Activated CD8-positive, alpha-beta T cell treated with anti-CD3 and anti-CD28 coated beads for 36 hours (primary cell): ENCODE results near the gene TRIM13. TPM values are rescaled to one million over a fixed set of nuclear protein-coding genes. Genes with fewer than 3 reads are reported as not detected.

Experiments
- ATAC-seq: fragments of 200-7000 bp; cut with Tn5 transposase; one replicate; pipeline ENCODE4 v1.10.0; 2021; ENCODE audit warnings: mild to moderate bottlenecking, moderate library complexity
- CTCF ChIA-PET: fragments of 350-600 bp; sonication (Branson Sonifier 250); formaldehyde crosslinking; loops from one replicate; lab custom pipeline; 2021; ENCODE audit warnings: antibody characterized with exemption; lab: Charles Lee
- POLR2A ChIA-PET: fragments of 350-600 bp; sonication (Branson Sonifier 250); formaldehyde crosslinking; loops from one replicate; lab custom pipeline; 2021; ENCODE audit warnings: antibody characterized with exemption; lab: Charles Lee
- DNase-seq: peaks from one replicate; pipeline ENCODE4 v3.0.0-alpha.2; 2020
- H3K27ac Mint-ChIP-seq: one replicate; pipeline ENCODE4 v1.8.0; 2021; ENCODE audit warnings: mild to moderate bottlenecking, mixed read lengths
- H3K27me3 Mint-ChIP-seq: one replicate; pipeline ENCODE4 v1.8.0; 2021; ENCODE audit warnings: mixed read lengths
- H3K36me3 Mint-ChIP-seq: one replicate; pipeline ENCODE4 v1.8.0; 2021; ENCODE audit warnings: low read depth, mixed read lengths
- H3K4me1 Mint-ChIP-seq: one replicate; pipeline ENCODE4 v1.8.0; 2021; ENCODE audit warnings: low read depth, mixed read lengths
- H3K4me3 Mint-ChIP-seq: one replicate; pipeline ENCODE4 v1.8.0; 2021; ENCODE audit warnings: mild to moderate bottlenecking, moderate library complexity, mixed read lengths
- H3K9me3 Mint-ChIP-seq: one replicate; pipeline ENCODE4 v1.8.0; 2021; ENCODE audit warnings: mixed read lengths
- CTCF ChIP-seq: fragments of 200-600 bp; IDR thresholded peaks from one replicate; pipeline ENCODE4 v1.8.0; 2022; ENCODE audit warnings: antibody characterized with exemption, mild to moderate bottlenecking
- intact Hi-C: fragments of 100-400 bp; cut with micrococcal nuclease; formaldehyde crosslinking; loops from one replicate; pipeline ENCODE4 v1.10.0; 2022
- total RNA-seq, 2 experiments: library from RNA; stranded (reverse); gene quantifications; one replicate each; pipeline ENCODE4 v1.2.3, GENCODE V29; 2021

Gene TRIM13
- total RNA-seq, 2 experiments from 2014 or later = 12.5 to 13.4 TPM

DNA sequence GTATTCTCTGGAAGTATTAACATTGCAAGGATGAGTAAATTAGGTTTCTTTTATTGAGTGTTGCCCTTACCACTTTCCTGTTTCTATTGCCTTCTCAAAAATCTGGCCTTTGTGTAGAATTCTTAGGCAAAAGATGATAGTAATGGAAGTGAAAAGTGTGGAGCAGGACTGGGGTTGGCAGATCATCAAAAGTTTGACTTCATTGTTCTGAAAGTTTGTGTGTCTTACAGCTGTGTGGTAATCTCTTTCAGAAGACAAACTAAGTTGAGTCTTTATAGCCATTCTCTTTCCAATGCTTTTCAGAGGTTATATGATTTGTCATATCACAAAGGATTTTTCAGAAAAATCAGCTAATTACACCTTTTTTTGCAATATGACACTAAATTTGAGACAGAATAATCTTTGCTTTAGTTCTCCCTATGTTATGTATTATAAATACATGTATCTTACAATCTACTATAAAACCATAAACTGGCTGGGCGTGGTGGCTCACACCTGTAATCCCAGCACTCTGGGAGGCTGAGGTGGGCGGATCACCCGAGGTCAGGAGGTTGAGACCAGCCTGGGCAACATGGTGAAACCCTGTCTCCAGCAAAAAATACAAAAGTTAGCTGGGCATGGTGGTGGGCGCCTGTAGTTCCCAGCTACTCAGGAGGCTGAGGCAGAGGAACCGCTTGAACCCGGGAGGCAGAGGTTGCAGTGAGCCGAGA lies 9.7 kb downstream of the TRIM13 start:
- ATAC-seq = no peak
- Mint-ChIP-seq H3K9me3 (no peaks in the 10 kb centered on the region), H3K27me3 (no peaks in the 10 kb centered on the region), H3K4me3 (no peak overlapping the region), H3K36me3 (peaks cover 46% of the 10 kb centered on the region), H3K27ac (peak overlapping the region; percentile 46), H3K4me1 (peaks cover 21% of the 10 kb centered on the region)
- ChIA-PET CTCF (interaction anchor here (0.7 to 1.6 kb wide), 4 partner anchors 10 to 73 kb away, joined by 3 to 4 read pairs (median 4); partner anchors contain the start of gene TRIM13), POLR2A (interaction anchor here (0.6 to 1.5 kb wide), 2 partner anchors 9 to 38 kb away, joined by 3 to 4 read pairs; partner anchors contain the start of gene TRIM13)
- intact Hi-C loops = no loop called here
- TF ChIP-seq CTCF = no peak
- no peak for DNase-seq

- H3K36me3 Mint-ChIP-seq = peaks cover 54% of the 10 kb centered on the region
- no peak overlapping the region for H3K4me3 Mint-ChIP-seq
- peak overlapping the region; percentile 8 for H3K27ac Mint-ChIP-seq
- ChIA-PET POLR2A (interaction anchor here (0.5 to 2.1 kb wide), 3 partner anchors 14 to 215 kb away, joined by 3 to 10 read pairs (median 3); partner anchors contain the start of gene TRIM13), CTCF (interaction anchor here (1.1 to 1.7 kb wide), 3 partner anchors 14 to 35 kb away, joined by 3 to 4 read pairs (median 3); partner anchors contain the start of gene TRIM13)
- ATAC-seq (no peak), DNase-seq (no peak)
- H3K27me3 Mint-ChIP-seq = no peaks in the 10 kb centered on the region
- peaks cover 23% of the 10 kb centered on the region for H3K4me1 Mint-ChIP-seq
- intact Hi-C loops = no loop called here
- H3K9me3 Mint-ChIP-seq = no peaks in the 10 kb centered on the region
- TF ChIP-seq CTCF = no peak
These were observed 14.6 kb downstream of the TRIM13 start for GRCh38 chr13:50011461-50011860.

GRCh38 chr13:50012396-50013169 lies 15.7 kb downstream of the TRIM13 start:
- H3K36me3 Mint-ChIP-seq = peaks cover 52% of the 10 kb centered on the region
- POLR2A ChIA-PET = interaction anchor here (2.1 kb wide), 1 partner anchor 15 kb away, joined by 10 read pairs; the partner anchor contains the start of gene TRIM13
- no peak overlapping the region for H3K27ac Mint-ChIP-seq
- DNase-seq = no peak
- H3K9me3 Mint-ChIP-seq = no peaks in the 10 kb centered on the region
- H3K27me3 Mint-ChIP-seq = no peaks in the 10 kb centered on the region
- no peak overlapping the region for H3K4me3 Mint-ChIP-seq
- no peak for TF ChIP-seq CTCF
- ATAC-seq = no peak
- CTCF ChIA-PET = interaction anchor here (1.0 to 1.7 kb wide), 2 partner anchors 10 to 36 kb away, joined by 3 read pairs; no protein-coding TSS in a partner anchor
- intact Hi-C loops = no loop called here
- H3K4me1 Mint-ChIP-seq = peaks cover 23% of the 10 kb centered on the region

GRCh38 chr13:50014386-50014785 lies 17.5 kb downstream of the TRIM13 start:
- H3K27ac Mint-ChIP-seq = no peak overlapping the region

More at GRCh38 chr13:50014386-50014785, 17.5 kb downstream of the TRIM13 start:
- TF ChIP-seq CTCF = no peak
- peaks cover 23% of the 10 kb centered on the region for H3K4me1 Mint-ChIP-seq
- no peak overlapping the region for H3K4me3 Mint-ChIP-seq
- DNase-seq = no peak
- intact Hi-C loops = no loop called here
- peaks cover 60% of the 10 kb centered on the region for H3K36me3 Mint-ChIP-seq
- CTCF ChIA-PET = interaction anchor here (1.0 to 3.3 kb wide), 5 partner anchors 11 to 66 kb away, joined by 3 to 14 read pairs (median 4); no protein-coding TSS in a partner anchor
- POLR2A ChIA-PET = interaction anchor here (0.6 kb wide), 1 partner anchor 17 kb away, joined by 3 read pairs; no protein-coding TSS in a partner anchor
- no peaks in the 10 kb centered on the region for H3K27me3 Mint-ChIP-seq
- no peak for ATAC-seq
- H3K9me3 Mint-ChIP-seq = no peaks in the 10 kb centered on the region
